Smooth muscle cell of trachea (primary cell): ENCODE results near the gene TSEN34. TPM values are rescaled to one million over a fixed set of nuclear protein-coding genes. Genes with fewer than 3 reads are reported as not detected.

Source experiments
- total RNA-seq: library from RNA; depleted of rRNA; stranded (reverse); fragments of >200 nt; gene quantifications from 2 replicates; pipeline ENCODE4 v1.2.1, GENCODE V29; 2014

Gene TSEN34
- total RNA-seq: 86.1 and 105 TPM in 2 replicates

DNA sequence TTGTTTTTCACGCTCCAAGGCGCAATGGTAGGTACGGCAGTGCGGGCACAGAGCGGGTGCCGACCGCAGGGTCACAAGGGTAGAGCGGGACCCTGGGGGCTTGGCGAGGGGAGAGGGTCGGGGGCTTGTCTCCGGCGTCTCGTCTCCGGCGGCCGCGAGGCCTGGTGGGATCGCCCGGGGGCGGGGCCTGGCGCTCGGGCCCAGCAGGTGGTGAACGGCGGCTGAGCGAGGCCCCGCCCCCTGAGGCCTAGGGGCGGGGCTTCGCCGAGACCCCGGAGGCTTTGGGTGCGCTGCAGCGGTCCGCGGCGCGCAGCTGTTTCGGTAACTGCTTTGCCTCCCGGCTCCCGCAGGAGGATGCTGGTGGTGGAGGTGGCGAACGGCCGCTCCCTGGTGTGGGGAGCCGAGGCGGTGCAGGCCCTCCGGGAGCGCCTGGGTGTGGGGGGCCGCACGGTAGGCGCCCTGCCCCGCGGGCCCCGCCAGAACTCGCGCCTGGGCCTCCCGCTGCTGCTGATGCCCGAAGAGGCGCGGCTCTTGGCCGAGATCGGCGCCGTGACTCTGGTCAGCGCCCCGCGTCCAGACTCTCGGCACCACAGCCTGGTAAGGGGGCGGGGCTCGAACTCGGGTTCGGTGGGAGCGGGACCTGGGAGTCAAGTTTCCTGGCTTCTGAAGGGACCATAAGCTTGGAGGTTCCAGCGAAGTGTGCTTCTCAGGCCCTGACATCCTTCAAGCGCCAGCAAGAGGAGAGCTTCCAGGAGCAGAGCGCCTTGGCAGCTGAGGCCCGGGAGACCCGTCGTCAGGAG, at the start of gene TSEN34:
TSEN34 (plus strand) TSS at position 298 of the 800 bp plus-strand sequence; CDS start at position 355, 57 bp downstream.

GRCh38 chr19:54159352-54160181, 31.5 kb upstream of the TSEN34 start, which contains the start of gene LENG1:
Gene LENG1 (minus strand): TSS chr19:54159721. CDS start chr19:54159695, 26 bp downstream.

DNA sequence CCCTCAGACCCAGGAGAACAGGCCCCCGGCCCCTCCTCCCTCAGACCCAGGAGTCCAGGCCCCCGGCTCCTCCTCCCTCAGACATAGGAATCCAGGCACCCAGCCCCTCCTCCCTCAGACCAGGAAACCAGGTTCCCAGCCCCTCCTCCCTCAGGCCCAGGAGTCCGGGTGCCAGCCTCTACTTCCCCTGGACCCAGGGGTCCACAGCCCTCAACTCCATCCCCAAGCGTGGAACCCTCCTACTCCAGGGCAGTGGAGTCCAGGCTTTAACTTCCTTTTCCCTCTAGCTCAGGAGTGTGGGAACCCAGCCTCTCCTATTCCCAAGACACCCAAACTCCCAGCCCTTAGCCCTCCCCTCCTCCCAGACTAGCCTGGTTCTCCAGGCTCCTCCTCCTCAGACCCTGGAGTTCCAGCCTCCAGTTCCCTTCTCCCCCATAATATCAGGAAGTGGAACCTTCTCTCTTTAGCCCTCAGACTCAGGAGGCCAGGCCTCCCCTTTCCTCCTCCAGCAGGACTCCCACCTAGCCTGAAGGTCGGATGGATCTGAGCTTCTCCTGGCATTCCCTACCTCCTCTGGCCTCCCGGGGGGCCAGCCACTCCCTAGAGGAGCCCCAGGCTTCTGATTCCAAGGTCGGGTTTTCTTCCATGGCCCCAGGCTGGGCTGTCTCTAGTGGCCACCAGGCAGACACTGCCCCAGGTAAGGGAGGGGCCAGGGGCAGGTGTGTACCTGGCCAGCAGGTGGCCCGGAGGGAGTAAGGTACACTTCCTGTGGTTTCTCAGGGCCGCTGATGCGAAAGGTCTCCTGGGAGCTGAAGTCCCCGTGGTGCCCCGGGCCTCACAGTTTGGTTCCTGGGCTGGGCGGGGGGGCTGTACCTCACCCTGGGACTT, 18.4 kb upstream of the TSEN34 start, which contains the start of gene TMC4:
TMC4 (minus strand) TSS at position 690 of the 888 bp plus-strand sequence; CDS start at position 647, 43 bp downstream.

GRCh38 chr19:54189145-54189734, 1.9 kb upstream of the TSEN34 start, which contains the start of gene MBOAT7:
Gene MBOAT7 (minus strand): TSS chr19:54189580. CDS start chr19:54188508, 1,072 bp downstream.

DNA sequence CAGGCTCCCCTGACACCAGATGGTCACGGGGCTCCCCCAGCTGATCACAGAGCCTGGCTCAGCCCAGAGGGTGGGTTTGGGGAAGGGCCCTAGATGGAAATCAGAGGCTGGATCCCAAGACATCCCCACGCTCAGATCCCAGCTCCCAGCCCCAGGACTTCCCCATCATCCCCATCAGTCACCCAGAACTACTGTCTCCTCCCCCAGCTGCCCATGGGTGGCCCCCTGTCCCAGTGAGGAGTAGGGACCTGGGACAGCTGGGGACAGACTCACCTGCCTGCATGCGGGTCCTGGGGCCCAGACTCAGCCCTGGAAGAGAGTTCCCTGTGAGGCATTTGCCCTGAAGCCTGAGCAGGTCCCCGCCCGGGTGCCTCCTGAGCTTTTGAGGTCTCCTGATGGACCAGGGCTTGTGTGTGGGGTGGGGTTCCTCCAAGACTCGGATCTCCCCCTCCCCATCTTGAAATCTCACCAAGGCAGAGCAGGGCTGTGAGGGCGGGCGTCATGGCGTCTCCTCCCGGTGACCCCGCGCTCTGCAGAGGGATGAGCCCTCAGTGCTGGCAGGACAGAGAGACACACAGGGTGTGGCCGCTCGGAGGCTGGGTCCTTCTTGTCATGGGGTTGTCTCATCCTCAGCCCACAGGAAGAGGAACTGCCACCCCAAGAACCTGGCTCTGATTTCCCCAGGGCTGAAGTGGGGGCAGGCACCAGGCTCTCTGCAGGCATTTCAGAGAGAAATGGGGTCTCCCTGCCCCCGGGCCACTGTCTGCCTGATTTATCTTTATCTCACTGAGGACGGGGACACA, 31.6 kb downstream of the TSEN34 start, which contains the start of gene LILRB3:
LILRB3 (minus strand) TSS at position 534 of the 803 bp plus-strand sequence; CDS start at position 503, 31 bp downstream.

DNA sequence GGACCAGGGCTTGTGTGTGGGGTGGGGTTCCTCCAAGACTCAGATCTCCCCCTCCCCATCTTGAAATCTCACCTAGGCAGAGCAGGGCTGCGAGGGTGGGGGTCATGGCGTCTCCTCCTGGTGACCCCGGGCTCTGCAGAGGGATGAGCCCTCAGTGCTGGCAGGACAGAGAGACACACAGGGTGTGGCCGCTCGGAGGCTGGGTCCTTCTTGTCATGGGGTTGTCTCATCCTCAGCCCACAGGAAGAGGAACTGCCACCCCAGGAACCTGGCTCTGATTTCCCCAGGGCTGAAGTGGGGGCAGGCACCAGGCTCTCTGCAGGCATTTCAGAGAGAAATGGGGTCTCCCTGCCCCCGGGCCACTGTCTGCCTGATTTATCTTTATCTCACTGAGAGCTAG, 51.5 kb downstream of the TSEN34 start, which contains the start of gene LILRA6:
LILRA6 (minus strand) TSS at position 145 of the 400 bp plus-strand sequence.

Other genes starting within 250 kb of the TSEN34 start
- gene CACNG8, start 228.4 kb upstream of the TSEN34 start, total RNA-seq: 0.50 and 0.58 TPM in 2 replicates
- 0.33 TPM in 1 of 2 replicates, not detected in the other for gene CACNG6, start 199.7 kb upstream of the TSEN34 start, total RNA-seq
- gene VSTM1, start 127.4 kb upstream of the TSEN34 start, total RNA-seq: not detected in 2 replicates
- not detected in 2 replicates for gene TARM1, start 109.9 kb upstream of the TSEN34 start, total RNA-seq
- 0.15 and 0.33 TPM in 2 replicates for gene OSCAR, start 90.5 kb upstream of the TSEN34 start, total RNA-seq
- 5.8 and 25.1 TPM in 2 replicates for gene NDUFA3, start 88.5 kb upstream of the TSEN34 start, total RNA-seq
- 11.7 and 16.4 TPM in 2 replicates for gene TFPT, start 75.7 kb upstream of the TSEN34 start, total RNA-seq
- 56.9 and 79.4 TPM in 2 replicates for gene PRPF31, start 75.6 kb upstream of the TSEN34 start, total RNA-seq
- gene CNOT3, start 53.5 kb upstream of the TSEN34 start, total RNA-seq: 10.1 and 25.9 TPM in 2 replicates
- 4.3 and 5.4 TPM in 2 replicates for gene LENG1, start 31.6 kb upstream of the TSEN34 start, total RNA-seq
- 0.58 and 0.83 TPM in 2 replicates for gene TMC4, start 18.1 kb upstream of the TSEN34 start, total RNA-seq
- 36.8 and 94.6 TPM in 2 replicates for gene MBOAT7, start 1.7 kb upstream of the TSEN34 start, total RNA-seq
- 1,744 and 1,790 TPM in 2 replicates for gene RPS9, start 9.6 kb downstream of the TSEN34 start, total RNA-seq
- gene LILRB3, start 31.7 kb downstream of the TSEN34 start, total RNA-seq: not detected in 2 replicates
- gene LILRA6, start 51.5 kb downstream of the TSEN34 start, total RNA-seq: not detected in 2 replicates
- under 0.01 TPM in 1 of 2 replicates, not detected in the other for gene LILRB5, start 66.0 kb downstream of the TSEN34 start, total RNA-seq
- not detected in 2 replicates for gene LILRB2, start 89.8 kb downstream of the TSEN34 start, total RNA-seq
- not detected in 2 replicates for gene LILRA5, start 121.9 kb downstream of the TSEN34 start, total RNA-seq
- not detected in 2 replicates for gene LILRA4, start 147.9 kb downstream of the TSEN34 start, total RNA-seq
- gene LAIR1, start 173.6 kb downstream of the TSEN34 start, total RNA-seq: not detected in 2 replicates
- gene TTYH1, start 224.2 kb downstream of the TSEN34 start, total RNA-seq: not detected in 2 replicates